Neuronal stem cell (in vitro differentiated cells): ENCODE measurements around the gene TMEM108.

ENCODE experiments used
- DNase-seq: peaks from one replicate; pipeline ENCODE4 v3.0.0-alpha.2; 2013; ENCODE audit warnings: low spot score
- H2AFZ ChIP-seq: one replicate; pipeline ENCODE4 v1.6.1; 2013; ENCODE audit warnings: mild to moderate bottlenecking, low read length, inconsistent platforms
- H2AK5ac ChIP-seq: 2 replicates; pipeline ENCODE4 v1.6.1; 2013; ENCODE audit warnings: low read depth, mild to moderate bottlenecking, inconsistent platforms, low read length, moderate library complexity, mixed read lengths
- H2BK120ac ChIP-seq: 2 replicates; pipeline ENCODE4 v1.6.1; 2013; ENCODE audit warnings: low read depth, mild to moderate bottlenecking, inconsistent platforms, low read length, moderate library complexity, mixed read lengths
- H2BK12ac ChIP-seq: one replicate; pipeline ENCODE4 v1.6.1; 2013; ENCODE audit warnings: low read length, inconsistent platforms
- H2BK15ac ChIP-seq: 2 replicates; pipeline ENCODE4 v1.6.1; 2013; ENCODE audit warnings: mild to moderate bottlenecking, low read length, inconsistent platforms, mixed read lengths
- H2BK5ac ChIP-seq: one replicate; pipeline ENCODE4 v1.6.1; 2013; ENCODE audit warnings: inconsistent platforms, mild to moderate bottlenecking, low read length, moderate library complexity
- H3K14ac ChIP-seq: one replicate; pipeline ENCODE4 v1.6.1; 2013; ENCODE audit warnings: low read length, inconsistent platforms
- H3K18ac ChIP-seq: 2 replicates; pipeline ENCODE4 v1.6.1; 2013; ENCODE audit warnings: low read length, inconsistent platforms
- H3K23ac ChIP-seq: 2 replicates; pipeline ENCODE4 v1.6.1; 2013; ENCODE audit warnings: low read depth, mild to moderate bottlenecking, mixed read lengths, low read length, inconsistent platforms; ENCODE audit not compliant: poor library complexity
- H3K27ac ChIP-seq: replicated peaks from 3 replicates; pipeline ENCODE4 v1.5.1; 2013; ENCODE audit warnings: low read length, inconsistent platforms
- H3K27me3 ChIP-seq, 3 experiments: 2 replicates each; pipeline ENCODE4 v1.6.1; 2013; ENCODE audit warnings: low read length in 3 of 3, mild to moderate bottlenecking in 2 of 3, inconsistent platforms in 1 of 3, low read depth in 1 of 3, mixed read lengths in 1 of 3, moderate library complexity in 1 of 3; ENCODE audit not compliant: control insufficient read depth in 3 of 3, insufficient read depth in 3 of 3
- H3K36me3 ChIP-seq, 2 donors: replicated peaks in 1 of 2; 2 replicates each; pipeline ENCODE4 v1.6.1; 2013; ENCODE audit warnings: low read length in 2 of 2; ENCODE audit not compliant: control insufficient read depth in 2 of 2, insufficient read depth in 2 of 2
- H3K4ac ChIP-seq: 2 replicates; pipeline ENCODE4 v1.6.1; 2013; ENCODE audit warnings: inconsistent platforms, mild to moderate bottlenecking, low read length, moderate library complexity
- H3K4me1 ChIP-seq, 2 donors: 1 replicate in 1 of 2; 2 replicates in 1 of 2; pipeline ENCODE4 v1.6.1; 2013; ENCODE audit warnings: low read length in 2 of 2, low read depth in 1 of 2; ENCODE audit not compliant: control insufficient read depth in 2 of 2, insufficient read depth in 1 of 2
- H3K4me2 ChIP-seq: one replicate; pipeline ENCODE4 v1.6.1; 2013; ENCODE audit warnings: mild to moderate bottlenecking, low read length, inconsistent platforms; ENCODE audit not compliant: insufficient read depth, poor library complexity, severe bottlenecking
- H3K4me3 ChIP-seq, 2 donors: 2 replicates each; pipeline ENCODE4 v1.5.1; 2013; ENCODE audit warnings: low read length in 2 of 2, mild to moderate bottlenecking in 2 of 2, inconsistent platforms in 1 of 2, moderate library complexity in 1 of 2
- H3K79me1 ChIP-seq: one replicate; pipeline ENCODE4 v1.6.1; 2013; ENCODE audit warnings: low read depth, mild to moderate bottlenecking, inconsistent platforms, low read length, moderate library complexity
- H3K9ac ChIP-seq: one replicate; pipeline ENCODE4 v1.6.1; 2013; ENCODE audit warnings: mild to moderate bottlenecking, low read depth, low read length, inconsistent platforms; ENCODE audit not compliant: poor library complexity
- H3K9me3 ChIP-seq, 2 donors: replicated peaks in 1 of 2; 2 replicates each; pipeline versions ENCODE3 to v1.6.1; 2013; ENCODE audit warnings: low read length in 2 of 2, mild to moderate bottlenecking in 2 of 2, inconsistent platforms in 1 of 2, low read depth in 1 of 2, mixed read lengths in 1 of 2, moderate library complexity in 1 of 2; ENCODE audit not compliant: control insufficient read depth in 2 of 2, insufficient read depth in 1 of 2
- H4K8ac ChIP-seq: one replicate; pipeline ENCODE4 v1.6.1; 2013; ENCODE audit warnings: low read depth, mild to moderate bottlenecking, inconsistent platforms, low read length, moderate library complexity
- H4K91ac ChIP-seq: one replicate; pipeline ENCODE4 v1.6.1; 2013; ENCODE audit warnings: low read length, low read depth, mild to moderate bottlenecking, inconsistent platforms; ENCODE audit not compliant: poor library complexity
- WGBS, 2 donors: extraction: QIAGEN DNeasy Blood & Tissue Kit; methylation state at CpG; one replicate each; pipeline ENCODE4 v1.1.7; 2013; ENCODE audit warnings: missing lambda C conversion rate in 2 of 2, mixed read lengths in 1 of 2; ENCODE audit not compliant: insufficient read length in 2 of 2, insufficient replicate concordance in 1 of 2; ENCODE audit errors: extremely low coverage in 2 of 2; 5-methylcytosine and 5-hydroxymethylcytosine counted together

Gene TMEM108

DNA sequence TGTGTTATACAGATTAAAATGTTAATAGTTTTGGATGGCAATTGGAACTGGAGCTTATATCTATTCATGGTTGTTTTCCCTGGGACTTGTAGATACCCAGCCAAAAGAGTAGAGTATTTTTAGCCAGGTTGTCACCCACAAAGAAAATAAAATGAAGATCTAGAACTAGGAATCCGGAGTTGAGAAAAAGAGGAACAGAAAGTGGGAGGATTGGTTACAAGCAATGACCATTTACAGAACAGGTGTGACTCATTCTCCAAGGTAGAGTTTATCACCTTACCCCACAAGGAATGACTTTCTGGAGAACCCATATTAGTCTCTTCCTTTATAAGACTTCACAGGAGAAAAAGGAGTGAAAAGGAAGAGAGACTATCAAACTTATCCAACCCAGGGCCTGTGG is 99.8 kb downstream of the TMEM108 start:
- Histone ChIP-seq H3K4ac (no peak overlapping the region), H2BK5ac (no peak overlapping the region), H4K8ac (no peak overlapping the region), H3K36me3 (no peaks in the 10 kb centered on the region), H2AFZ (no peak overlapping the region), H3K14ac (no peak overlapping the region), H2BK15ac (no peak overlapping the region), H3K4me3 (no peak overlapping the region), H2BK120ac (no peak overlapping the region), H3K79me1 (no peaks in the 10 kb centered on the region), H2AK5ac (no peak overlapping the region), H3K23ac (no peak overlapping the region), H3K18ac (no peak overlapping the region), H3K27me3 (no peaks in the 10 kb centered on the region), H3K4me2 (no peak overlapping the region), H3K9ac (no peak overlapping the region), H4K91ac (no peak overlapping the region), H3K9me3 (no peaks in the 10 kb centered on the region), H3K27ac (no peak overlapping the region), H3K4me1 (peaks cover 0 to 5% of the 10 kb centered on the region in 2 donors), H2BK12ac (no peak overlapping the region)
- no CpG with 5 or more reads among the region's 1 CpG for WGBS, 2 donors
- DNase-seq: no peak

DNA sequence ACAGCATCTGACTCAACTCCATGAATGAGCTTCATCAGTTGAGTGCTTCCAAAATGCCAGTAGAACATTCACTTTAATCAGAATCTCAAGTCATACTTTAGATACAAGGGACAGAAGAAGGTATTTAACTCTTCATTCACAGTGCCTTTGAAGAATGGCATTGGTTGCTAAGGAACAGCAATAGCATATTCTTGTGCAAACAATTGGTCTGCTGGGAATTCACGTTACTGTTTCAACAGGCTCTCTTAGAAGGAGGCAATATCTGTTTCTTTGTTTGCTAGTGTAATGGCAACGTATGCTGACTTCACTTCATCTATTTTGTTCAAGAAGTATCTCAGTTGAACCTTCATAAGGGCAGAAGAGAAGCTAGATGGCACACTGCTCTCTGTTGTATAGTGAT is 113.9 kb downstream of the TMEM108 start:
- Histone ChIP-seq H2BK120ac (no peak overlapping the region), H3K27me3 (no peaks in the 10 kb centered on the region), H4K91ac (no peak overlapping the region), H2BK12ac (no peak overlapping the region), H4K8ac (no peak overlapping the region), H3K23ac (no peak overlapping the region), H3K4me1 (peaks cover 0 to 5% of the 10 kb centered on the region in 2 donors), H2AK5ac (no peak overlapping the region), H3K14ac (no peak overlapping the region), H3K18ac (no peak overlapping the region), H3K79me1 (no peaks in the 10 kb centered on the region), H3K4ac (no peak overlapping the region), H3K4me2 (no peak overlapping the region), H3K36me3 (no peaks in the 10 kb centered on the region), H3K9ac (no peak overlapping the region), H2BK5ac (no peak overlapping the region), H3K9me3 (no peaks in the 10 kb centered on the region), H2AFZ (no peak overlapping the region), H3K4me3 (no peak overlapping the region), H2BK15ac (no peak overlapping the region), H3K27ac (no peak overlapping the region)
- WGBS, 2 donors: no CpG with 5 or more reads among the region's 2 CpGs
- no peak for DNase-seq

DNA sequence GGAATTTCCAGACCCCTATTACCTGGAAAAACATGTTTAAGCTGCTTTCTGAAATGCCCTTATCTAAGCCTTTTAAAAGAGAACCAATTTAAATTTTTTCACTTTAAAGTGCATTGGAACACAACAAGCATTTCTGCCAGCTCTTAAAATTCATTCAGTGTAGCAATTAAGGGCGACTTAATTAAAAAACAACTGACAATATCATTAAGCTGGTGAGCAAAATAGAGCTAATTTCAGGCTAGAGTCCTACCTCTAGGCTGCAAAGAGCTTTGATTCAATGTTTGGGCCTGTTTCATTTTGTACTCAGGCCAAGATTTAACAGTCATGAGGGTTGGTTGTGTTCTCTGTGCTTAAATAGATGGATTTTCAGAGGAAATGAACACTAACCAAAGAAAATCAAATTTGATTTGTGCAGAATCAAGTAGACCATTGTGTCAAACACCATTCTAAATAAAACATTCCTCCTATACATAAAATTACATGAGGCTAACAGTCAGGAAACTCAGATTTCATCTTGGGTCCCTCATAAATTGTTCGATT is 114.6 kb downstream of the TMEM108 start:
- Histone ChIP-seq H3K36me3 (no peaks in the 10 kb centered on the region), H2AFZ (no peak overlapping the region), H2BK120ac (no peak overlapping the region), H4K91ac (no peak overlapping the region), H3K9ac (no peak overlapping the region), H2BK12ac (no peak overlapping the region), H3K4me1 (peaks cover 0 to 5% of the 10 kb centered on the region in 2 donors), H2BK5ac (no peak overlapping the region), H4K8ac (no peak overlapping the region), H2BK15ac (no peak overlapping the region), H3K23ac (no peak overlapping the region), H3K18ac (no peak overlapping the region), H3K27ac (no peak overlapping the region), H3K4ac (no peak overlapping the region), H3K79me1 (no peaks in the 10 kb centered on the region), H3K4me2 (no peak overlapping the region), H3K9me3 (no peaks in the 10 kb centered on the region), H3K4me3 (no peak overlapping the region), H3K27me3 (no peaks in the 10 kb centered on the region), H3K14ac (no peak overlapping the region), H2AK5ac (no peak overlapping the region)
- DNase-seq: no peak
- no CpG with 5 or more reads among the region's 2 CpGs for WGBS, 2 donors

DNA sequence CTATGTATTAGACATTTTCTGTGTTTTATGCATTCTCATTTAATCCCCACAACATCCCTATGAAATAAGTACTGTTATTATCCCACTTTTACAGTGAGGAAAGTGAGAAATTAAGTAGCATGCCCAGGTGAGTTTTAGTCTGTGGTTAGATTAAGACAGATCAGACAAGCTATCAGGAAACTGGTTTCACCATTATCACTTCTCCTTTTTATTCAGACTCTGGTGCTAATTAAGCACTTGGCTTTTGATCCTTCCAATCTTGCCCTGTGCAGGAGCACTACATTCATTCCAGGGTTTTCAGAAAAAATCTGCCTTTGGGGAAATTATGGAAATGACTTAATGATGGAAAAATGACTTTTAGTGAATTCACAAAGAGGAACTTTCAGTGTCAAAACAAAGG is 115.2 kb downstream of the TMEM108 start:
- no peak overlapping the region for H2BK12ac ChIP-seq
- H2BK15ac ChIP-seq: no peak overlapping the region
- H4K8ac ChIP-seq: no peak overlapping the region
- no peaks in the 10 kb centered on the region for H3K79me1 ChIP-seq
- H3K14ac ChIP-seq: no peak overlapping the region
- peaks cover 0 to 5% of the 10 kb centered on the region in 2 donors for H3K4me1 ChIP-seq
- no peaks in the 10 kb centered on the region for H3K9me3 ChIP-seq
- H3K27ac ChIP-seq: no peak overlapping the region
- H3K4me2 ChIP-seq: no peak overlapping the region
- H3K36me3 ChIP-seq: no peaks in the 10 kb centered on the region
- H2AFZ ChIP-seq: no peak overlapping the region
- no peak overlapping the region for H2AK5ac ChIP-seq
- H2BK120ac ChIP-seq: no peak overlapping the region
- no peak overlapping the region for H3K4me3 ChIP-seq
- no peak overlapping the region for H3K9ac ChIP-seq
- H3K27me3 ChIP-seq: no peaks in the 10 kb centered on the region
- no peak overlapping the region for H4K91ac ChIP-seq
- H3K4ac ChIP-seq: no peak overlapping the region
- no peak for DNase-seq
- no peak overlapping the region for H3K23ac ChIP-seq
- H2BK5ac ChIP-seq: no peak overlapping the region
- H3K18ac ChIP-seq: no peak overlapping the region
